Measurements from ENCODE around the gene ZSCAN20.

Gene ZSCAN20

GRCh38 chr1:33462405-33463164 lies 9.9 kb upstream of the ZSCAN20 start:
- TF ChIP-seq CTCF (IDR thresholded peaks at IDR 0.05; ENCODE audit: insufficient read depth, low read length, missing control alignments), result no peak
- ChIA-PET POLR2A (no interaction called here), CTCF (interaction anchor here (1.0 to 5.0 kb wide), 3 partner anchors 7 to 167 kb away, joined by 3 to 61 read pairs (median 3); no protein-coding TSS in a partner anchor)
- H3K4me3 ChIP-seq (ENCODE audit: low read depth, low read length), result no peak overlapping the region
- no peak for DNase-seq (ENCODE audit: low read depth, low spot score)

- DNase-seq (ENCODE audit: low read depth, low spot score), result no peak
- ChIA-PET CTCF (interaction anchor here (1.1 to 11.0 kb wide), 2 partner anchors 9 to 167 kb away, joined by 3 to 436 read pairs; no protein-coding TSS in a partner anchor), POLR2A (no interaction called here)
- H3K4me3 ChIP-seq (ENCODE audit: low read depth, low read length), result no peak overlapping the region
- TF ChIP-seq CTCF (IDR thresholded peaks at IDR 0.05; ENCODE audit: insufficient read depth, low read length, missing control alignments), result no peak
Observed at GRCh38 chr1:33464552-33464951, 7.9 kb upstream of the ZSCAN20 start.

GRCh38 chr1:33465316-33465715 lies 7.1 kb upstream of the ZSCAN20 start:
- H3K4me3 ChIP-seq (ENCODE audit: low read depth, low read length), result no peak overlapping the region
- no peak for TF ChIP-seq CTCF (IDR thresholded peaks at IDR 0.05; ENCODE audit: insufficient read depth, low read length, missing control alignments)
- ChIA-PET POLR2A (no interaction called here), CTCF (interaction anchor here (1.1 to 11.0 kb wide), 3 partner anchors 10 to 168 kb away, joined by 3 to 436 read pairs (median 118); no protein-coding TSS in a partner anchor)
- DNase-seq (ENCODE audit: low read depth, low spot score), result no peak

GRCh38 chr1:33466159-33466558 lies 6.3 kb upstream of the ZSCAN20 start:
- DNase-seq (ENCODE audit: low read depth, low spot score), result no peak
- CTCF ChIA-PET, result interaction anchor here (1.4 to 11.0 kb wide), 4 partner anchors 96 to 168 kb away, joined by 3 to 436 read pairs (median 62); no protein-coding TSS in a partner anchor
- POLR2A ChIA-PET, result no interaction called here

DNA sequence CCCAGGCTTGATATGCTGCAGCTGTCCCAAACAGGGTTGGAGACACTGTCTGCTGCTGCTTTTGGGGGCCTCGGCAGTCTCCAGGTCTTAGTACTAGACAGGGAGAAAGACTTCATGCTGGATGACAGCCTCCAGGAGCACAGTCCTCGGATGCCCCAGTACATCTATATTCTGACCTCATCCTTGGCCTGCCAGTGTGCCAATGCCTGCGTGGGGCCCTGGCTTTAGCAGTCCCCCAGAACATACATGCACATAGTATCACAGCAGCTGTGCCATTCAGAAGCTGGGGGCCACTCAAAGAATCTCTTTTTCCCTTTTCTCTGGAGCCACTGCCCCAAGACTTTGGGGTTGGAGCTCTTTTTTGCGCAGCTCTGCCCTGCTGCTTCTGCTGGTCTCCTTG lies 4.4 kb upstream of the ZSCAN20 start:
- no peak for TF ChIP-seq CTCF (IDR thresholded peaks at IDR 0.05; ENCODE audit: insufficient read depth, low read length, missing control alignments)
- no peak overlapping the region for H3K4me3 ChIP-seq (ENCODE audit: low read depth, low read length)
- POLR2A ChIA-PET, result no interaction called here
- DNase-seq (ENCODE audit: low read depth, low spot score), result no peak
- CTCF ChIA-PET, result interaction anchor here (1.1 to 11.0 kb wide), 10 partner anchors 8 to 373 kb away, joined by 3 to 436 read pairs (median 6); no protein-coding TSS in a partner anchor

More at GRCh38 chr1:33466159-33466558, 6.3 kb upstream of the ZSCAN20 start:
- TF ChIP-seq CTCF (IDR thresholded peaks at IDR 0.05; ENCODE audit: insufficient read depth, low read length, missing control alignments), result no peak
- no peak overlapping the region for H3K4me3 ChIP-seq (ENCODE audit: low read depth, low read length)

DNA sequence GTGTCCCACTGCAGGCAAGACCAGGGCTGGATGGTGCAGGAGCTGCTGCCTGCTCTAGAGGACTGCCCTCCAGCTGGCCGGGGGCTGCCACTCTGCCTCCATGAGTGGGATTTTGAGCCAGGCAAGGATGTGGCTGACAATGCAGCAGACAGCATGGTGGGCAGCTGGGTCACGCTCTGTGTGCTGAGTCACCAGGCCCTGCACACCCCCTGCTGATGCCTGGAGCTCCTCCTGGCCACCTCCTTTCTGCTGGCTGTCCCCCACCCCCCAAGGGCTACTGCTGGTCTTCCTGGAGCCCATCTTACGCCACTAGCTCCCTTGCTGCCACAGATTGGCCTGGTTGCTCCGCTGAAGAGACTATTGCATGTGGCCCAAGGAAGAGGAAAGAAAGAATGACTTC lies 3.9 kb upstream of the ZSCAN20 start:
- ChIA-PET CTCF (interaction anchor here (1.0 to 11.0 kb wide), 10 partner anchors 9 to 171 kb away, joined by 3 to 436 read pairs (median 4); no protein-coding TSS in a partner anchor), POLR2A (no interaction called here)
- no peak overlapping the region for H3K4me3 ChIP-seq (ENCODE audit: low read depth, low read length)
- TF ChIP-seq CTCF (IDR thresholded peaks at IDR 0.05; ENCODE audit: insufficient read depth, low read length, missing control alignments), result no peak
- no peak for DNase-seq (ENCODE audit: low read depth, low spot score)
